H1 (cell line): ENCODE measurements around the gene PCDHB16. TPM values are rescaled to one million over a fixed set of nuclear protein-coding genes. Genes with fewer than 3 reads are reported as not detected.

Experiments used
- CTCF ChIA-PET: fragments of 300-600 bp; sonication (Branson Sonifier 250); formaldehyde crosslinking; loops from one replicate; lab custom pipeline; 2021; ENCODE audit not compliant: partially characterized antibody; lab: Charles Lee
- POLR2A ChIA-PET: fragments of 300-600 bp; sonication (Branson Sonifier 250); formaldehyde crosslinking; loops from one replicate; lab custom pipeline; 2021; ENCODE audit warnings: inconsistent platforms; ENCODE audit not compliant: partially characterized antibody; lab: Charles Lee
- DNase-seq, 2 experiments: peaks; one replicate each; pipeline versions ENCODE4 v3.0.0 to v3.0.0-alpha.2; 2010 to 2022; ENCODE audit warnings: low spot score in 2 of 2, low read depth in 1 of 2, mixed read lengths in 1 of 2
- FAIRE-seq: peaks from 2 replicates; lab custom pipeline; 2011; peaks lifted over from hg19 to GRCh38; lab: Jason Lieb, UNC
- H2AFZ ChIP-seq: 2 replicates; pipeline ENCODE4 v1.8.1; 2012; ENCODE audit warnings: low read length, inconsistent platforms
- H2AK5ac ChIP-seq: 2 replicates; pipeline ENCODE4 v1.6.1; 2013; ENCODE audit warnings: low read depth, low read length
- H2BK120ac ChIP-seq: replicated peaks from 2 replicates; pipeline ENCODE3; 2013; ENCODE audit warnings: low read depth, low read length, inconsistent platforms
- H2BK12ac ChIP-seq: 2 replicates; pipeline ENCODE4 v1.6.1; 2013; ENCODE audit warnings: low read depth, low read length
- H2BK15ac ChIP-seq: 2 replicates; pipeline ENCODE4 v1.6.1; 2013; ENCODE audit warnings: low read length
- H2BK20ac ChIP-seq: 2 replicates; pipeline ENCODE4 v1.6.1; 2013; ENCODE audit warnings: low read length
- H2BK5ac ChIP-seq: 2 replicates; pipeline ENCODE4 v1.6.1; 2013; ENCODE audit warnings: low read depth, low read length
- H3K14ac ChIP-seq: 2 replicates; pipeline ENCODE4 v1.6.1; 2013; ENCODE audit warnings: inconsistent platforms; ENCODE audit not compliant: insufficient read length
- H3K18ac ChIP-seq: 2 replicates; pipeline ENCODE4 v1.6.1; 2013; ENCODE audit warnings: low read length; ENCODE audit errors: extremely low read depth
- H3K23ac ChIP-seq: 2 replicates; pipeline ENCODE4 v1.6.1; 2013; ENCODE audit warnings: inconsistent platforms; ENCODE audit not compliant: insufficient read length
- H3K23me2 ChIP-seq: 2 replicates; pipeline ENCODE4 v1.6.1; 2013; ENCODE audit warnings: low read depth, low read length
- H3K27ac ChIP-seq: 2 replicates; pipeline ENCODE4 v1.6.1; 2011; ENCODE audit warnings: low read depth, low read length, inconsistent platforms
- H3K27me3 ChIP-seq, 4 experiments: replicated peaks in 1 of 4; 1 replicate in 1 of 4; 2 replicates in 3 of 4; pipeline versions ENCODE4 v1.6.1 to v1.8.1; 2011 to 2013; ENCODE audit warnings: low read length in 3 of 4, mild to moderate bottlenecking in 3 of 4, inconsistent platforms in 2 of 4, mixed read lengths in 2 of 4, moderate library complexity in 1 of 4; ENCODE audit not compliant: control insufficient read depth in 3 of 4, insufficient read depth in 3 of 4; ENCODE audit errors: extremely low read depth in 1 of 4
- H3K36me3 ChIP-seq, 4 experiments: 2 replicates each; pipeline versions ENCODE4 v1.6.1 to v1.8.1; 2011 to 2013; ENCODE audit warnings: mild to moderate bottlenecking in 4 of 4, low read length in 3 of 4, moderate library complexity in 2 of 4, control low read depth in 1 of 4, inconsistent platforms in 1 of 4; ENCODE audit not compliant: insufficient read depth in 4 of 4, control insufficient read depth in 2 of 4
- H3K4ac ChIP-seq: replicated peaks from 2 replicates; pipeline ENCODE3; 2013; ENCODE audit warnings: low read length, low read depth, mixed read lengths, inconsistent platforms; ENCODE audit not compliant: insufficient read length
- H3K4me1 ChIP-seq, 4 experiments: replicated peaks in 1 of 4; 1 replicate in 1 of 4; 2 replicates in 3 of 4; pipeline versions ENCODE4 v1.6.1 to v1.8.1; 2011 to 2013; ENCODE audit warnings: low read length in 3 of 4, inconsistent platforms in 2 of 4, mixed read lengths in 1 of 4; ENCODE audit not compliant: insufficient read depth in 4 of 4, control insufficient read depth in 3 of 4
- H3K4me2 ChIP-seq, 2 experiments: 2 replicates each; pipeline versions ENCODE4 v1.6.1 to v1.8.1; 2011 to 2013; ENCODE audit warnings: low read depth in 2 of 2, low read length in 2 of 2, control low read depth in 1 of 2, inconsistent platforms in 1 of 2, mild to moderate bottlenecking in 1 of 2; ENCODE audit not compliant: insufficient read depth in 1 of 2
- H3K4me3 ChIP-seq, 4 experiments: fragments of 200-600, 300-600 bp in 1 of 4; sonication (generic), shearing (Covaris generic), sonication (Bioruptor Twin) in 1 of 4; 2 replicates each; pipeline versions ENCODE4 v1.5.1 to v1.8.1; 2011 to 2016; ENCODE audit warnings: low read length in 4 of 4, low read depth in 3 of 4, control low read depth in 2 of 4, inconsistent platforms in 2 of 4, mild to moderate bottlenecking in 2 of 4, mixed read lengths in 1 of 4, moderate library complexity in 1 of 4; ENCODE audit not compliant: insufficient read depth in 2 of 4; ENCODE audit errors: extremely low read depth in 1 of 4
- H3K56ac ChIP-seq: replicated peaks from 2 replicates; pipeline ENCODE3; 2013; ENCODE audit warnings: low read depth, mild to moderate bottlenecking, mixed read lengths, low read length, inconsistent platforms; ENCODE audit not compliant: insufficient read length
- H3K79me1 ChIP-seq: 2 replicates; pipeline ENCODE4 v1.6.1; 2013; ENCODE audit warnings: low read depth, low read length, control low read depth
- H3K79me2 ChIP-seq, 2 experiments: 2 replicates each; pipeline versions ENCODE4 v1.6.1 to v1.8.1; 2012 to 2013; ENCODE audit warnings: low read length in 2 of 2, mild to moderate bottlenecking in 2 of 2, inconsistent platforms in 1 of 2; ENCODE audit not compliant: insufficient read depth in 2 of 2, control insufficient read depth in 1 of 2
- H3K9ac ChIP-seq, 4 experiments: replicated peaks in 1 of 4; 1 replicate in 1 of 4; 2 replicates in 3 of 4; pipeline versions ENCODE4 v1.6.1 to v1.8.1; 2011 to 2013; ENCODE audit warnings: low read depth in 3 of 4, low read length in 3 of 4, control low read depth in 2 of 4, mild to moderate bottlenecking in 2 of 4, moderate library complexity in 2 of 4, inconsistent platforms in 1 of 4; ENCODE audit errors: extremely low read depth in 1 of 4
- H3K9me3 ChIP-seq, 2 experiments: 2 replicates each; pipeline versions ENCODE4 v1.6.1 to v1.8.1; 2012 to 2013; ENCODE audit warnings: mild to moderate bottlenecking in 2 of 2, moderate library complexity in 2 of 2, control low read depth in 1 of 2, inconsistent platforms in 1 of 2, low read depth in 1 of 2, low read length in 1 of 2, mixed read lengths in 1 of 2; ENCODE audit not compliant: insufficient read depth in 2 of 2
- H4K20me1 ChIP-seq, 2 experiments: replicated peaks in 1 of 2; 2 replicates each; pipeline versions ENCODE3 to v1.8.1; 2011 to 2013; ENCODE audit warnings: inconsistent platforms in 2 of 2, low read length in 2 of 2, mild to moderate bottlenecking in 1 of 2; ENCODE audit not compliant: insufficient read depth in 2 of 2, control insufficient read depth in 1 of 2
- H4K5ac ChIP-seq: 2 replicates; pipeline ENCODE4 v1.6.1; 2013; ENCODE audit warnings: low read length, low read depth, mixed read lengths, inconsistent platforms; ENCODE audit not compliant: insufficient read length
- H4K8ac ChIP-seq: 2 replicates; pipeline ENCODE4 v1.8.0; 2013; ENCODE audit warnings: mild to moderate bottlenecking, moderate library complexity, low read length, inconsistent platforms; ENCODE audit not compliant: insufficient read depth; ENCODE audit errors: extremely low read depth
- H4K91ac ChIP-seq: replicated peaks from 2 replicates; pipeline ENCODE3; 2013; ENCODE audit warnings: low read length, mixed read lengths, inconsistent platforms; ENCODE audit not compliant: insufficient read length
- ATF2 ChIP-seq: IDR thresholded peaks from 2 replicates; pipeline ENCODE4 v1.6.1; 2012; ENCODE audit warnings: low read length, inconsistent platforms
- BCL11A ChIP-seq, 2 experiments: IDR thresholded peaks; one replicate each; pipeline ENCODE4 v1.6.1; 2011; ENCODE audit warnings: low read depth in 2 of 2, low read length in 2 of 2, mild to moderate bottlenecking in 2 of 2
- BRCA1 ChIP-seq: IDR thresholded peaks from 2 replicates; pipeline ENCODE4 v1.6.1; 2012; ENCODE audit warnings: low read depth, low read length, improper control_type of control experiment
- CHD2 ChIP-seq: IDR thresholded peaks from 2 replicates; pipeline ENCODE4 v1.6.1; 2012; ENCODE audit warnings: low read length, improper control_type of control experiment
- FOSL1 ChIP-seq: IDR thresholded peaks from 2 replicates; pipeline ENCODE4 v1.6.1; 2011; ENCODE audit warnings: mild to moderate bottlenecking, low read depth, low read length, moderate library complexity; ENCODE audit not compliant: insufficient read depth
- JUND ChIP-seq: IDR thresholded peaks from 2 replicates; pipeline ENCODE4 v1.6.1; 2011; ENCODE audit warnings: mild to moderate bottlenecking, improper control_type of control experiment, low read length
- KDM1A ChIP-seq: fragments of 200-600, 300-600 bp; sonication (generic); IDR thresholded peaks from 2 replicates; pipeline ENCODE4 v1.7.1; 2016; ENCODE audit warnings: mild to moderate bottlenecking, low read length, borderline replicate concordance
- NANOG ChIP-seq: IDR thresholded peaks from 2 replicates; pipeline ENCODE4 v1.6.1; 2011; ENCODE audit warnings: low read length, low read depth, mild to moderate bottlenecking, inconsistent platforms; ENCODE audit not compliant: insufficient read depth, poor library complexity, severe bottlenecking
- PHF8 ChIP-seq: fragments of 200-600 bp; sonication (generic); conservative IDR thresholded peaks from 2 replicates; pipeline ENCODE4 v1.7.1; 2012; ENCODE audit warnings: low read depth, mild to moderate bottlenecking, inconsistent platforms, low read length, moderate library complexity
- POLR2AphosphoS5 ChIP-seq: IDR thresholded peaks from 2 replicates; pipeline ENCODE4 v1.6.1; 2011; ENCODE audit warnings: low read depth, low read length
- SIRT6 ChIP-seq: IDR thresholded peaks from one replicate; pipeline ENCODE4 v1.7.1; 2012; ENCODE audit warnings: low read length, inconsistent platforms
- SIX5 ChIP-seq: IDR thresholded peaks from 2 replicates; pipeline ENCODE4 v1.6.1; 2011; ENCODE audit warnings: mild to moderate bottlenecking, low read depth, low read length
- SRF ChIP-seq: IDR thresholded peaks from 2 replicates; pipeline ENCODE4 v1.6.1; 2011; ENCODE audit warnings: mild to moderate bottlenecking, low read depth, low read length, moderate library complexity
- TAF7 ChIP-seq: optimal IDR thresholded peaks from 2 replicates; pipeline ENCODE3; 2011; ENCODE audit warnings: low read depth, mild to moderate bottlenecking, inconsistent platforms, low read length, moderate library complexity, borderline replicate concordance
- WGBS, 2 experiments: shearing (Covaris generic) in 1 of 2; methylation state at CpG; one replicate each; pipeline versions ENCODE4 v1.1.6 to v1.1.7; 2013 to 2015; ENCODE audit warnings: low lambda C conversion rate in 2 of 2, mixed read lengths in 2 of 2, inconsistent platforms in 1 of 2, low coverage in 1 of 2, missing lambda C conversion rate in 1 of 2; ENCODE audit not compliant: insufficient replicate concordance in 2 of 2, insufficient coverage in 1 of 2, insufficient read length in 1 of 2; ENCODE audit errors: extremely low coverage in 1 of 2, missing lambda C conversion rate in 1 of 2; 5-methylcytosine and 5-hydroxymethylcytosine counted together
- polyA plus RNA-seq, 7 experiments: library from polyadenylated mRNA; depleted of rRNA in 3 of 7; stranded (reverse) in 5 of 7; unstranded in 2 of 7; fragments of >200 nt in 5 of 7; fragments of 200-250 nt in 2 of 7; gene quantifications; 1 replicate in 5 of 7; 2 replicates in 1 of 7; 4 replicates in 1 of 7; pipeline versions ENCODE4 v1.2.1 to v1.2.3, GENCODE V29; 2011 to 2013; ENCODE audit warnings: missing spikeins in 2 of 7, mixed read lengths in 2 of 7
- total RNA-seq: library from RNA; stranded (reverse); fragmentation: NEBNext Ultra II Directional; extraction: Animal tissue kit (Norgen Biotek cat#: 25700); gene quantifications from 2 replicates; pipeline ENCODE4 v1.2.1, GENCODE V29; 2021

PCDHB16 gene
- total and polyA plus RNA-seq, 2 of the 8 experiments (the other 6 are each of a cell fraction or from before 2014, with no cell fraction given), result 2.2 to 5.2 TPM

GRCh38 chr5:141175933-141176332 is 6.3 kb upstream of the PCDHB16 start:
- no peak overlapping the region for H4K5ac ChIP-seq
- no peak overlapping the region for H2BK12ac ChIP-seq
- FAIRE-seq (no peak), DNase-seq (no peak)
- no peaks in the 10 kb centered on the region for H3K27me3 ChIP-seq
- H3K27ac ChIP-seq, result no peak overlapping the region
- H3K79me1 ChIP-seq, result no peaks in the 10 kb centered on the region
- WGBS, 2 experiments, result 89% methylated on average over 1 of the region's 1 CpG; no CpG with 5 or more reads in 1 of the 2 experiments
- no peak overlapping the region for H2BK120ac ChIP-seq
- no peak overlapping the region for H3K23ac ChIP-seq
- POLR2A ChIA-PET, result no interaction called here
- no peaks in the 10 kb centered on the region for H3K4me1 ChIP-seq
- no peak overlapping the region for H3K14ac ChIP-seq
- no peak overlapping the region for H2BK5ac ChIP-seq
- no peaks in the 10 kb centered on the region for H3K36me3 ChIP-seq
- no peaks in the 10 kb centered on the region for H3K79me2 ChIP-seq
- no peak overlapping the region for H3K4ac ChIP-seq
- H2AK5ac ChIP-seq, result no peak overlapping the region
- H3K9me3 ChIP-seq, result peaks cover 0 to 15% of the 10 kb centered on the region in 2 experiments; a peak in 1 of 4 replicates
- H3K4me2 ChIP-seq, result no peak overlapping the region
- no peak overlapping the region for H2AFZ ChIP-seq
- H4K20me1 ChIP-seq, result no peaks in the 10 kb centered on the region
- CTCF ChIA-PET, result interaction anchor here (1.4 kb wide), 1 partner anchor 53 kb away, joined by 3 read pairs; no protein-coding TSS in a partner anchor
- no peak overlapping the region for H3K18ac ChIP-seq
- no peak overlapping the region for H2BK15ac ChIP-seq
- no peak overlapping the region for H4K91ac ChIP-seq
- no peak overlapping the region for H3K9ac ChIP-seq
- no peak overlapping the region for H4K8ac ChIP-seq
- H2BK20ac ChIP-seq, result no peak overlapping the region
- no peaks in the 10 kb centered on the region for H3K23me2 ChIP-seq
- H3K4me3 ChIP-seq, result no peak overlapping the region
- H3K56ac ChIP-seq, result no peak overlapping the region
- TF ChIP-seq FOSL1 (no peak), SRF (no peak), JUND (no peak), BRCA1 (no peak), PHF8 (no peak), TAF7 (no peak), SIRT6 (no peak), SIX5 (no peak), BCL11A (IDR thresholded peaks at IDR 0.05; ENCODE audit: low read depth in 2 of 2, low read length in 2 of 2) (no peak), NANOG (no peak), KDM1A (no peak), ATF2 (no peak), POLR2AphosphoS5 (no peak), CHD2 (no peak)
